Measurements from ENCODE around the gene GPR65.

- no peak for TF ChIP-seq CTCF (IDR thresholded peaks at IDR 0.05; ENCODE audit: low read length)
- no peak for TF ChIP-seq EZH2 (optimal IDR thresholded peaks at IDR 0.05; ENCODE audit: low read depth, low read length)
- no peak for TF ChIP-seq EZH2phosphoT487 (IDR thresholded peaks at IDR 0.05; ENCODE audit: low read length)
Observed at GRCh38 chr14:88030892-88031291, 26.0 kb downstream of the GPR65 start.
